Caco-2 (cell line): ENCODE measurements around the gene DCTN3. TPM values are rescaled to one million over a fixed set of nuclear protein-coding genes. Genes with fewer than 3 reads are reported as not detected.

Experiments used
- BruUV-seq: library from RNA; stranded (reverse); fragments of 400-500 nt; replicated peaks from 2 replicates; lab custom pipeline; 2021; lab: Mats Ljungman, UMichigan
- CTCF ChIA-PET: fragments of 300-600 bp; sonication (Branson Sonifier 250); formaldehyde crosslinking; loops from one replicate; lab custom pipeline; 2022; ENCODE audit warnings: antibody characterized with exemption; lab: Charles Lee
- POLR2A ChIA-PET: fragments of 300-600 bp; sonication (Branson Sonifier 250); formaldehyde crosslinking; loops from one replicate; lab custom pipeline; 2022; ENCODE audit warnings: antibody characterized with exemption; lab: Charles Lee
- DNase-seq, 2 experiments: peaks; one replicate each; pipeline versions ENCODE4 v3.0.0 to v3.0.0-alpha.2; 2020 to 2022
- H3K27me3 ChIP-seq: replicated peaks from 2 replicates; pipeline ENCODE4 v1.6.0; 2011; ENCODE audit warnings: low read length; ENCODE audit not compliant: control insufficient read depth, insufficient read depth
- H3K36me3 ChIP-seq: 2 replicates; pipeline ENCODE4 v1.5.1; 2011; ENCODE audit warnings: low read length; ENCODE audit not compliant: control insufficient read depth, insufficient read depth
- H3K4me1 ChIP-seq: fragments of 250-450 bp; sonication (Bioruptor Pico); 2 replicates; pipeline ENCODE4 v1.5.1; 2020; ENCODE audit warnings: mild to moderate bottlenecking
- H3K4me3 ChIP-seq: 2 replicates; pipeline ENCODE4 v1.5.1; 2011; ENCODE audit warnings: low read depth, mild to moderate bottlenecking, control low read depth, low read length
- H3K9me3 ChIP-seq: fragments of 250-450 bp; sonication (Bioruptor Pico); 2 replicates; pipeline ENCODE4 v1.5.1; 2020; ENCODE audit warnings: mild to moderate bottlenecking, moderate library complexity
- H3K27ac Mint-ChIP-seq: one replicate; pipeline ENCODE4 v1.8.0; 2022; ENCODE audit warnings: mixed read lengths; ENCODE audit not compliant: unreplicated experiment
- H3K27me3 Mint-ChIP-seq: one replicate; pipeline ENCODE4 v1.8.0; 2022; ENCODE audit warnings: mixed read lengths; ENCODE audit not compliant: insufficient read depth, unreplicated experiment
- H3K36me3 Mint-ChIP-seq: one replicate; pipeline ENCODE4 v1.8.0; 2022; ENCODE audit warnings: mild to moderate bottlenecking, mixed read lengths; ENCODE audit not compliant: insufficient read depth, unreplicated experiment
- H3K4me1 Mint-ChIP-seq: one replicate; pipeline ENCODE4 v1.8.0; 2022; ENCODE audit warnings: low read depth, mixed read lengths; ENCODE audit not compliant: unreplicated experiment
- H3K4me3 Mint-ChIP-seq: one replicate; pipeline ENCODE4 v1.8.0; 2022; ENCODE audit warnings: mild to moderate bottlenecking, moderate library complexity, mixed read lengths; ENCODE audit not compliant: unreplicated experiment
- H3K9me3 Mint-ChIP-seq: one replicate; pipeline ENCODE4 v1.8.0; 2022; ENCODE audit warnings: mixed read lengths; ENCODE audit not compliant: unreplicated experiment
- CTCF ChIP-seq, 2 experiments: fragments of 200-600 bp in 1 of 2; IDR thresholded peaks; 1 replicate in 1 of 2; 2 replicates in 1 of 2; pipeline versions ENCODE4 v1.5.1 to v1.8.0; 2011 to 2022; ENCODE audit warnings: antibody characterized with exemption in 1 of 2, control low read depth in 1 of 2, inconsistent platforms in 1 of 2, low read depth in 1 of 2, low read length in 1 of 2, mild to moderate bottlenecking in 1 of 2, moderate library complexity in 1 of 2; ENCODE audit not compliant: insufficient read depth in 1 of 2, severe bottlenecking in 1 of 2, unreplicated experiment in 1 of 2
- intact Hi-C: fragments of 100-400 bp; cut with micrococcal nuclease; formaldehyde crosslinking; loops from one replicate; pipeline ENCODE4 v1.10.0; 2022; ENCODE audit not compliant: unreplicated experiment
- total RNA-seq: library from RNA; stranded (reverse); gene quantifications from 2 replicates; pipeline ENCODE4 v1.2.3, GENCODE V29; 2022

Gene DCTN3
- total RNA-seq, 1 experiment from 2014 or later = 70.0 TPM

- peaks cover 11% of the 10 kb centered on the region for H3K27me3 Mint-ChIP-seq
- Histone ChIP-seq H3K27me3 (no peaks in the 10 kb centered on the region), H3K36me3 (no peaks in the 10 kb centered on the region), H3K9me3 (no peaks in the 10 kb centered on the region), H3K4me3 (no peak overlapping the region), H3K4me1 (no peaks in the 10 kb centered on the region)
- no TSS peak for BruUV-seq
- H3K9me3 Mint-ChIP-seq = no peaks in the 10 kb centered on the region
- H3K4me1 Mint-ChIP-seq = no peaks in the 10 kb centered on the region
- intact Hi-C loops = no loop called here
- no peaks in the 10 kb centered on the region for H3K36me3 Mint-ChIP-seq
- CTCF ChIA-PET = no interaction called here
- POLR2A ChIA-PET = no interaction called here
- no peak overlapping the region for H3K4me3 Mint-ChIP-seq
- DNase-seq = no peak
- no peak overlapping the region for H3K27ac Mint-ChIP-seq
- TF ChIP-seq CTCF (IDR thresholded peaks at IDR 0.05; ENCODE audit: insufficient read depth in 1 of 2, low read depth in 1 of 2, low read length in 1 of 2, severe bottlenecking in 1 of 2, unreplicated experiment in 1 of 2) = no peak
Measured at GRCh38 chr9:34574571-34574970, 45.7 kb downstream of the DCTN3 start.

DNA sequence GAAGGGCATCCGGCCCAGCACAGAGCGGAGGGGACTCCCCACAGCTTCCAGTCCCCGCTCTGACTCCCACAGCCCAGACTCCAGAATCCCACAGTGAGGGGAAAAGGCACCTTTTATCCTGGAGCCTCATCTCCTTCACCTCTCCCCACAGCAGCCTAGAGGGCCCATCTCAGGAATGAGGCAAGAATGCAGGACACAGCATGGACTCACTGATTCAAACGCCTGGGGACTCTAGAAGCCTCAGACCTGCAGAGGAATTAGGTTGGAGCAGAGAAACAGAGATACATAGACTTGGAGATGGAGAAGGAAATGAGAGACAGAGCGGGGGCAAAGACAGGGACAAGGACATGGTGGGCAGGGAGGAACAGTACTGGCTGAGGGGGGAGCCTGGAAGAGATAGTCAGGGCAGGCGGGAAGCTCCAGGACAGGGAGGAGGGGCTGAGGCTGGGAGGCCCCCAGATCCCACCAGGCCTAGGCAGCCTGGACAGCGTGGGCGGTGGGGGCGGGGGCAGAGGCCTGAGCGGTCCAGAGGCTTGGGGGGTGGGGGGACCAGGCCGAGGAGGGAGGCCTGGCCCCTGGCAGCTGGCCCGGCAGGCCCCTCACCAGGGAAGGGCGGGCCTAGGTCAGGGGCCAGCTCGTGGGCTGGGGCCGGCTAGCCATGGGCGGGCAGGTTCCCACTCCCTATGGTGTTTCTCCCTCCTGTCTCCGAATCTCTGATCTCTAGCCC, 46.5 kb downstream of the DCTN3 start:
- CTCF ChIA-PET = no interaction called here
- Histone ChIP-seq H3K9me3 (no peaks in the 10 kb centered on the region), H3K27me3 (no peaks in the 10 kb centered on the region), H3K4me3 (no peak overlapping the region), H3K4me1 (no peaks in the 10 kb centered on the region), H3K36me3 (no peaks in the 10 kb centered on the region)
- POLR2A ChIA-PET = no interaction called here
- DNase-seq = no peak
- Mint-ChIP-seq H3K9me3 (no peaks in the 10 kb centered on the region), H3K27me3 (peaks cover 7% of the 10 kb centered on the region), H3K4me3 (no peak overlapping the region), H3K4me1 (no peaks in the 10 kb centered on the region), H3K27ac (no peak overlapping the region), H3K36me3 (no peaks in the 10 kb centered on the region)
- no TSS peak for BruUV-seq
- no peak for TF ChIP-seq CTCF (IDR thresholded peaks at IDR 0.05; ENCODE audit: insufficient read depth in 1 of 2, low read depth in 1 of 2, low read length in 1 of 2, severe bottlenecking in 1 of 2, unreplicated experiment in 1 of 2)
- intact Hi-C loops = no loop called here

DNA sequence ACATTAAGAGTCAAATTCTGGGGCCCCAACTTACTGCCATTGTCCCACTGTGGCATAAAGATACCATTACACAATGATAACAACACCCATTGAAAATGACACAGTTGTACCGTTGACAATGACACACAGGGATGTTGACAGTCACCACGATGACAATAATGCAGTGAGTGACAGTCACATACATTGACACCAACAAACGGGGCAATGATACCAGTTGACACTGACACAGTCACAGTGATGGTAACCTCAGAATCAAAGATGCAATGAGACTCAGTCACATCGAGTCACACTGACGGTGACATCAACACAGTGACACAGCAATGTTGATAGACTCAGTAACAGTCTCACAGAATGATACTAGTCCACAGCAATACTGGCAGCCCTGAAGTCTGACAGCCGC, 47.7 kb downstream of the DCTN3 start:
- H3K4me3 Mint-ChIP-seq = no peak overlapping the region
- POLR2A ChIA-PET = no interaction called here
- peaks cover 7% of the 10 kb centered on the region for H3K27me3 Mint-ChIP-seq
- H3K36me3 ChIP-seq = no peaks in the 10 kb centered on the region
- no peak overlapping the region for H3K4me3 ChIP-seq
- DNase-seq = no peak
- no TSS peak for BruUV-seq
- no peak for TF ChIP-seq CTCF (IDR thresholded peaks at IDR 0.05; ENCODE audit: insufficient read depth in 1 of 2, low read depth in 1 of 2, low read length in 1 of 2, severe bottlenecking in 1 of 2, unreplicated experiment in 1 of 2)
- H3K4me1 Mint-ChIP-seq = no peaks in the 10 kb centered on the region
- no peaks in the 10 kb centered on the region for H3K9me3 Mint-ChIP-seq
- intact Hi-C loops = no loop called here
- no peak overlapping the region for H3K27ac Mint-ChIP-seq
- no peaks in the 10 kb centered on the region; the same call in 1 of the 2 replicates for H3K27me3 ChIP-seq
- CTCF ChIA-PET = no interaction called here
- H3K9me3 ChIP-seq = no peaks in the 10 kb centered on the region
- no peaks in the 10 kb centered on the region for H3K36me3 Mint-ChIP-seq
- H3K4me1 ChIP-seq = no peaks in the 10 kb centered on the region
